ENCODE data around the gene RXRA.

DNA sequence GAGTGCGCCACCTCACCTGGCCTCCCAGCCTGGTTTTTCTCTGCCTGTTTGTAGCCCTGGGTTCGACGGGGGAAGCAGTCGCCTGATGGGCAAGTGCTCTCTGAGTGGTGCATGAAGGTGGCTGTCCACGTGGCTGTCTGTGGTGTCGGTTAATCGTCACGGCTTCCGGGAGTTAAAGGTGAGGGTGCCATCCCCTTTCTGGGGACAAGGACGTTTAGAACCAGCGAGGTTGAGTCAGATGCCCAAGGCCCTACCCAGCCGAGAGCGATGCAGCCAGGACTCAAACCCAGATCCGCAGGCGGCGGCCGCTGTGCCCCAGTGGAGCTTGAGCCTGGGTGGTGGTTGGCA, 47.7 kb downstream of the RXRA start:
- TF ChIP-seq, protein P1, sequence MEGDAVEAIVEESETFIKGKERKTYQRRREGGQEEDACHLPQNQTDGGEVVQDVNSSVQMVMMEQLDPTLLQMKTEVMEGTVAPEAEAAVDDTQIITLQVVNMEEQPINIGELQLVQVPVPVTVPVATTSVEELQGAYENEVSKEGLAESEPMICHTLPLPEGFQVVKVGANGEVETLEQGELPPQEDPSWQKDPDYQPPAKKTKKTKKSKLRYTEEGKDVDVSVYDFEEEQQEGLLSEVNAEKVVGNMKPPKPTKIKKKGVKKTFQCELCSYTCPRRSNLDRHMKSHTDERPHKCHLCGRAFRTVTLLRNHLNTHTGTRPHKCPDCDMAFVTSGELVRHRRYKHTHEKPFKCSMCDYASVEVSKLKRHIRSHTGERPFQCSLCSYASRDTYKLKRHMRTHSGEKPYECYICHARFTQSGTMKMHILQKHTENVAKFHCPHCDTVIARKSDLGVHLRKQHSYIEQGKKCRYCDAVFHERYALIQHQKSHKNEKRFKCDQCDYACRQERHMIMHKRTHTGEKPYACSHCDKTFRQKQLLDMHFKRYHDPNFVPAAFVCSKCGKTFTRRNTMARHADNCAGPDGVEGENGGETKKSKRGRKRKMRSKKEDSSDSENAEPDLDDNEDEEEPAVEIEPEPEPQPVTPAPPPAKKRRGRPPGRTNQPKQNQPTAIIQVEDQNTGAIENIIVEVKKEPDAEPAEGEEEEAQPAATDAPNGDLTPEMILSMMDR (IDR thresholded peaks at IDR 0.05; ENCODE audit: low read length) = no peak
- TF ChIP-seq EZH2 (IDR thresholded peaks at IDR 0.05; ENCODE audit: borderline replicate concordance, low read length) = no peak
